ENCODE results near the gene CST9. TPM values are rescaled to one million over a fixed set of nuclear protein-coding genes. Genes with fewer than 3 reads are reported as not detected.

The CST9 gene
- total and polyA plus RNA-seq, 2 of the 8 experiments (the other 6 are each of a cell fraction or from before 2014, with no cell fraction given), result 0.05 to 0.19 TPM

DNA sequence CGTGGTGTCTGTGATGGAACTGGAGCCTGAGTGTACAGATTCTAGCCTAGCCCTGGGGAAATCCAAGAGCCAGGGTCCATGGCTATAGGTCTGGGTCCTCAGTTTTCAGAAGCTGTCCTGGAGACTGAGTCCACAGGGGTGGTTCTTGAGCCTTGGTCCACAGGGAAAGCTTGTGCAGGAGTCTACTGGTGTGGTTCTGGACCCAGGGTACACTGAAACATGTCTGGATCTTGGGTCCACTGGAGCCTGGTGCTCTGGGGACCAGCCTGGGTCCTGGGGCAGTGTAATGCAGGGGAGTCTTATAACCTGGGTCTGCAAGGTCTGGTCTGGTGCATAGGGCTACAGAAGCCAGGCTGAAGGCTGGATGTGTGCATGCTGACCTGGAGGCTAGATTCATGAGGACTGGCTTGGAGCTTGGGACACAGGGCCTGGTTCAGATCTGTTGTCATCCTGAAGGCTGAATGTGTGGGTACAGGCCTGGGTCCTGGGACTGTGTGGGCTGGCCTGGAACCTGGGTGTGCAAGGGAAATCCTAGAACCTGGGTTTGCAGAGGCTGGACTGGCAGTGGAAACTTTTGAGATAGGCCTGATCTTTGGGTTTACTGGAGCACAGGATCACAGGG lies 42.9 kb downstream of the CST9 start:
- no peak overlapping the region for H3K4me2 ChIP-seq (ENCODE audit: insufficient read depth in 1 of 2, low read depth in 2 of 2, low read length in 2 of 2)
- no peak overlapping the region for H2BK20ac ChIP-seq (ENCODE audit: low read length)
- no peaks in the 10 kb centered on the region; a peak in 1 of 8 replicates for H3K36me3 ChIP-seq (ENCODE audit: control insufficient read depth in 2 of 4, insufficient read depth in 4 of 4, low read length in 3 of 4)
- DNase-seq (ENCODE audit: low read depth in 1 of 2, low spot score in 2 of 2) (no peak), FAIRE-seq (no peak)
- H2AFZ ChIP-seq (ENCODE audit: low read length), result no peak overlapping the region
- H2BK15ac ChIP-seq (ENCODE audit: low read length), result peak overlapping the region; percentile 98; the same call in 1 of the 2 replicates
- H3K4ac ChIP-seq (replicated peaks; ENCODE audit: insufficient read length, low read depth, low read length), result no peak overlapping the region
- no peak overlapping the region for H2BK120ac ChIP-seq (replicated peaks; ENCODE audit: low read depth, low read length)
- whole genome bisulfite sequencing, 2 experiments (ENCODE audit: extremely low coverage in 1 of 2, insufficient coverage in 1 of 2, insufficient read length in 1 of 2, insufficient replicate concordance in 2 of 2, low coverage in 1 of 2, low lambda C conversion rate in 2 of 2, missing lambda C conversion rate in 1 of 2), result 92% methylated on average over 1 of the region's 1 CpG; no CpG with 5 or more reads in 1 of the 2 experiments
- H3K27me3 ChIP-seq (replicated peaks in 1 of 4; ENCODE audit: control insufficient read depth in 3 of 4, extremely low read depth in 1 of 4, insufficient read depth in 3 of 4, low read length in 3 of 4), result no peaks in the 10 kb centered on the region
- no peak overlapping the region for H2AK5ac ChIP-seq (ENCODE audit: low read depth, low read length)
- no peak overlapping the region for H4K91ac ChIP-seq (replicated peaks; ENCODE audit: insufficient read length, low read length)
- H3K79me2 ChIP-seq (ENCODE audit: control insufficient read depth in 1 of 2, insufficient read depth in 2 of 2, low read length in 2 of 2), result no peaks in the 10 kb centered on the region
- ChIA-PET CTCF (ENCODE audit: partially characterized antibody) (interaction anchor here (5.4 kb wide), 1 partner anchor 21 kb away, joined by 32 read pairs; no protein-coding TSS in a partner anchor), POLR2A (ENCODE audit: partially characterized antibody) (no interaction called here)
- H2BK5ac ChIP-seq (ENCODE audit: low read depth, low read length), result no peak overlapping the region
- H2BK12ac ChIP-seq (ENCODE audit: low read depth, low read length), result no peak overlapping the region
- H4K20me1 ChIP-seq (replicated peaks in 1 of 2; ENCODE audit: control insufficient read depth in 1 of 2, insufficient read depth in 2 of 2, low read length in 2 of 2), result no peaks in the 10 kb centered on the region
- H4K8ac ChIP-seq (ENCODE audit: extremely low read depth, insufficient read depth, low read length), result no peak overlapping the region
- no peak overlapping the region for H3K23ac ChIP-seq (ENCODE audit: insufficient read length)
- H4K5ac ChIP-seq (ENCODE audit: insufficient read length, low read depth, low read length), result no peak overlapping the region
- H3K4me3 ChIP-seq (ENCODE audit: extremely low read depth in 1 of 4, insufficient read depth in 2 of 4, low read depth in 3 of 4, low read length in 4 of 4), result no peak overlapping the region
- H3K9ac ChIP-seq (replicated peaks in 1 of 4; ENCODE audit: extremely low read depth in 1 of 4, low read depth in 3 of 4, low read length in 3 of 4), result no peak overlapping the region
- no peaks in the 10 kb centered on the region for H3K79me1 ChIP-seq (ENCODE audit: low read depth, low read length)
- H3K56ac ChIP-seq (replicated peaks; ENCODE audit: insufficient read length, low read depth, low read length), result no peak overlapping the region
- H3K23me2 ChIP-seq (ENCODE audit: low read depth, low read length), result no peaks in the 10 kb centered on the region
- peaks cover 14 to 17% of the 10 kb centered on the region in 2 experiments for H3K9me3 ChIP-seq (ENCODE audit: insufficient read depth in 2 of 2, low read depth in 1 of 2, low read length in 1 of 2)
- no peaks in the 10 kb centered on the region for H3K4me1 ChIP-seq (replicated peaks in 1 of 4; ENCODE audit: control insufficient read depth in 3 of 4, insufficient read depth in 4 of 4, low read length in 3 of 4)
- H3K27ac ChIP-seq (ENCODE audit: low read depth, low read length), result no peak overlapping the region
- no peak overlapping the region for H3K18ac ChIP-seq (ENCODE audit: extremely low read depth, low read length)
- H3K14ac ChIP-seq (ENCODE audit: insufficient read length), result no peak overlapping the region
- TF ChIP-seq RAD21 (IDR thresholded peaks at IDR 0.05 in 1 of 2, conservative IDR thresholded peaks at IDR 0.05 in 1 of 2; ENCODE audit: low read depth in 2 of 2, low read length in 2 of 2) (no peak), KDM5A (IDR thresholded peaks at IDR 0.05; ENCODE audit: low read length) (no peak), GABPA (IDR thresholded peaks at IDR 0.05; ENCODE audit: borderline replicate concordance, insufficient read depth, low read length) (no peak), TCF12 (IDR thresholded peaks at IDR 0.05; ENCODE audit: low read depth, low read length) (no peak), ZNF274 (IDR thresholded peaks at IDR 0.05; ENCODE audit: borderline replicate concordance, extremely low read depth, low read length) (no peak), ATF3 (IDR thresholded peaks at IDR 0.05; ENCODE audit: insufficient read depth, low read depth, low read length) (no peak), TEAD4 (IDR thresholded peaks at IDR 0.05; ENCODE audit: low read depth, low read length) (no peak), CHD1 (IDR thresholded peaks at IDR 0.05; ENCODE audit: low read depth, low read length) (no peak), CHD2 (IDR thresholded peaks at IDR 0.05; ENCODE audit: low read length) (no peak), EGR1 (IDR thresholded peaks at IDR 0.05; ENCODE audit: borderline replicate concordance, low read depth, low read length) (no peak), RNF2 (IDR thresholded peaks at IDR 0.05; ENCODE audit: borderline replicate concordance, low read depth, low read length, missing control alignments, poor library complexity, severe bottlenecking) (no peak), CBX8 (IDR thresholded peaks at IDR 0.05; ENCODE audit: borderline replicate concordance, low read depth, low read length) (no peak), BACH1 (IDR thresholded peaks at IDR 0.05; ENCODE audit: low read length) (no peak)
